Right ventricle myocardium inferior (tissue), 1 donor: ENCODE data around the gene RPS18. TPM values are rescaled to one million over a fixed set of nuclear protein-coding genes. Genes with fewer than 3 reads are reported as not detected.

ENCODE experiments used
- ATAC-seq: fragments of 200-7000 bp; cut with Tn5 transposase; one replicate; pipeline ENCODE4 v1.9.1; 2020; ENCODE audit warnings: mild to moderate bottlenecking, moderate library complexity
- DNase-seq: peaks from one replicate; pipeline ENCODE4 v3.0.0; 2021; ENCODE audit errors: missing footprints
- intact Hi-C: fragments of 100-400 bp; cut with DNase I; formaldehyde crosslinking; loops from one replicate; pipeline ENCODE4 v1.11.0; 2022
- microRNA-seq: library from miRNA; unstranded; fragments of <30 nt; microRNA quantifications from one replicate; pipeline ENCODE4 v1.2.0, GENCODE V29; 2020
- total RNA-seq: library from RNA; stranded (reverse); fragmentation: NEBNext Ultra II Directional; extraction: Animal tissue kit (Norgen Biotek cat#: 25700); gene quantifications from one replicate; pipeline ENCODE4 v1.2.1, GENCODE V29; 2021
- donor health status: DM: no; HTN: yes; CAD: no; lungs with severe emphysema.

The RPS18 gene
- total RNA-seq, 1 donor from 2014 or later = 1,075 TPM

- ATAC-seq = no peak
- DNase-seq = peak; percentile 82
- intact Hi-C loops = no loop called here
Measured at GRCh38 chr6:33320315-33321181, 48.7 kb downstream of the RPS18 start.

GRCh38 chr6:33321227-33321626, 49.4 kb downstream of the RPS18 start:
- intact Hi-C loops = no loop called here
- ATAC-seq (no peak), DNase-seq (no peak)

GRCh38 chr6:33323623-33323948, 51.7 kb downstream of the RPS18 start:
- DNase-seq = no peak
- no peak for ATAC-seq
- intact Hi-C loops = no loop called here

DNA sequence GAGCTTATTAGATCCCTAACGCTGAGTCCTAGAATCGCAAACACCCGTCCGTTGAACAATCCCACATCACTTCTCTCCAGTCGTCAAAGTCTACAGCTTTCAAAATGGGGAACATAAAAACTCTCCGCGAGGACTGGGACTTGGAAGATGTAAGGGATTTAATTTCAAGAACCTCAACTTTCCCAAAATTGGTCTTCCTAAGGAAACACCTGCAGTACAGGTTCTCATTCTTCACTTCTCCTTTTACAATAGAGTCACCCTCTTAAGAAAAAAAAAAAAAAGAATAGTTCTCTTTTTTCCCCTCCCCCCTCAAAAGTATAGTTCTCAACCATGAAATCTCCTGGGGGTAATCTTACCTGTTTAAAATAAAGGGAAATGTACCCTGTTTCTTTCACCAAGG, 52.2 kb downstream of the RPS18 start:
- ATAC-seq (no peak), DNase-seq (no peak)
- intact Hi-C loops = no loop called here

Small RNAs within 50 kb of the gene (microRNA-seq; reads per million reads assigned to microRNA genes)
- gene MIR6834 (not detected), gene MIR6873 (not detected)

Other genes starting within 250 kb of the RPS18 start
- 42.8 TPM for gene HLA-DPA1, start 198.4 kb upstream of the RPS18 start, total RNA-seq
- 38.4 TPM for gene HLA-DPB1, start 196.1 kb upstream of the RPS18 start, total RNA-seq
- gene COL11A2, start 79.6 kb upstream of the RPS18 start, total RNA-seq = 1.1 TPM
- gene RXRB, start 71.4 kb upstream of the RPS18 start, total RNA-seq = 39.3 TPM
- 55.4 TPM for gene SLC39A7, start 71.2 kb upstream of the RPS18 start, total RNA-seq
- 25.0 TPM for gene HSD17B8, start 67.4 kb upstream of the RPS18 start, total RNA-seq
- 27.7 TPM for gene RING1, start 63.6 kb upstream of the RPS18 start, total RNA-seq
- gene VPS52, start 199 bp upstream of the RPS18 start, total RNA-seq = 31.4 TPM
- gene B3GALT4, start 5.0 kb downstream of the RPS18 start, total RNA-seq = 8.5 TPM
- 15.9 TPM for gene WDR46, start 17.2 kb downstream of the RPS18 start, total RNA-seq
- gene PFDN6, start 17.5 kb downstream of the RPS18 start, total RNA-seq = 57.8 TPM
- gene RGL2, start 26.9 kb downstream of the RPS18 start, total RNA-seq = 64.5 TPM
- 82.3 TPM for gene TAPBP, start 42.0 kb downstream of the RPS18 start, total RNA-seq
- gene ZBTB22, start 45.7 kb downstream of the RPS18 start, total RNA-seq = 10.8 TPM
- 22.4 TPM for gene DAXX, start 50.9 kb downstream of the RPS18 start, total RNA-seq
- 1.3 TPM for gene KIFC1, start 119.7 kb downstream of the RPS18 start, total RNA-seq
- gene PHF1, start 138.9 kb downstream of the RPS18 start, total RNA-seq = 43.5 TPM
- gene CUTA, start 146.0 kb downstream of the RPS18 start, total RNA-seq = 107 TPM
- gene SYNGAP1, start 148.0 kb downstream of the RPS18 start, total RNA-seq = 5.2 TPM
- gene ZBTB9, start 182.5 kb downstream of the RPS18 start, total RNA-seq = 4.1 TPM